Common myeloid progenitor, CD34-positive (primary cell): ENCODE measurements around the gene COL23A1.

Experiments
- CTCF ChIA-PET: fragments of 350-600 bp; sonication (Branson Sonifier 250); formaldehyde crosslinking; loops from one replicate; lab custom pipeline; 2021; ENCODE audit warnings: antibody characterized with exemption; lab: Charles Lee
- POLR2A ChIA-PET: fragments of 350-600 bp; sonication (Branson Sonifier 250); formaldehyde crosslinking; loops from one replicate; lab custom pipeline; 2021; ENCODE audit warnings: antibody characterized with exemption; lab: Charles Lee
- DNase-seq, 3 donors: peaks; one replicate each; pipeline versions ENCODE4 v3.0.0 to v3.0.0-alpha.2; 2013
- H3K27ac ChIP-seq, 2 experiments: 1 replicate in 1 of 2; 2 replicates in 1 of 2; pipeline ENCODE4 v1.7.0; 2013; ENCODE audit warnings: inconsistent platforms in 2 of 2, low read length in 2 of 2, mild to moderate bottlenecking in 2 of 2, low read depth in 1 of 2, moderate library complexity in 1 of 2; ENCODE audit not compliant: severe bottlenecking in 2 of 2, insufficient read depth in 1 of 2, poor library complexity in 1 of 2
- H3K27me3 ChIP-seq, 5 experiments: replicated peaks in 2 of 5; 1 replicate in 3 of 5; 2 replicates in 2 of 5; pipeline versions ENCODE4 v1.6.1 to v1.7.0; 2013; ENCODE audit warnings: low read length in 4 of 5, mild to moderate bottlenecking in 2 of 5, moderate library complexity in 2 of 5, inconsistent platforms in 1 of 5; ENCODE audit not compliant: insufficient read depth in 5 of 5, control insufficient read depth in 4 of 5
- H3K36me3 ChIP-seq, 4 experiments: 1 replicate in 2 of 4; 2 replicates in 2 of 4; pipeline versions ENCODE4 v1.6.1 to v1.7.0; 2013; ENCODE audit warnings: low read length in 3 of 4, control low read depth in 1 of 4, mild to moderate bottlenecking in 1 of 4; ENCODE audit not compliant: control insufficient read depth in 4 of 4, insufficient read depth in 4 of 4
- H3K4me1 ChIP-seq, 4 experiments: 1 replicate in 3 of 4; 2 replicates in 1 of 4; pipeline versions ENCODE4 v1.6.1 to v1.7.1; 2013; ENCODE audit warnings: low read length in 3 of 4, mild to moderate bottlenecking in 3 of 4, control low read depth in 1 of 4, inconsistent platforms in 1 of 4, moderate library complexity in 1 of 4; ENCODE audit not compliant: control insufficient read depth in 4 of 4, insufficient read depth in 4 of 4; ENCODE audit errors: control extremely low read depth in 1 of 4
- H3K4me3 ChIP-seq, 7 experiments: 1 replicate in 4 of 7; 2 replicates in 3 of 7; pipeline versions ENCODE4 v1.5.1 to v1.7.0; 2013; ENCODE audit warnings: mild to moderate bottlenecking in 7 of 7, low read length in 6 of 7, moderate library complexity in 6 of 7, inconsistent platforms in 2 of 7, low read depth in 2 of 7, control low read depth in 1 of 7; ENCODE audit not compliant: insufficient read depth in 4 of 7, control insufficient read depth in 1 of 7; ENCODE audit errors: extremely low read depth in 1 of 7
- H3K9me3 ChIP-seq, 5 experiments: 1 replicate in 4 of 5; 2 replicates in 1 of 5; pipeline versions ENCODE4 v1.6.1 to v1.7.1; 2013; ENCODE audit warnings: low read length in 4 of 5, mild to moderate bottlenecking in 2 of 5, inconsistent platforms in 1 of 5, low read depth in 1 of 5, moderate library complexity in 1 of 5; ENCODE audit not compliant: control insufficient read depth in 4 of 5, insufficient read depth in 2 of 5; ENCODE audit errors: control extremely low read depth in 1 of 5
- WGBS: methylation state at CpG from one replicate; pipeline ENCODE4 v1.1.5; 2013; ENCODE audit not compliant: insufficient coverage; 5-methylcytosine and 5-hydroxymethylcytosine counted together

COL23A1 gene

GRCh38 chr5:178612299-178612698 lies 22.1 kb upstream of the COL23A1 start:
- Histone ChIP-seq H3K9me3 (no peaks in the 10 kb centered on the region), H3K4me1 (no peaks in the 10 kb centered on the region), H3K27me3 (no peaks in the 10 kb centered on the region), H3K4me3 (no peak overlapping the region), H3K36me3 (peaks cover 36 to 92% (median 59%) of the 10 kb centered on the region in 4 experiments), H3K27ac (no peak overlapping the region)
- DNase-seq, result no peak
- POLR2A ChIA-PET, result no interaction called here
- WGBS, result 93% methylated on average over 5 of the region's 7 CpGs
- CTCF ChIA-PET, result interaction anchor here (0.6 to 2.4 kb wide), 3 partner anchors 11 to 335 kb away, joined by 3 to 11 read pairs (median 7); no protein-coding TSS in a partner anchor

- Histone ChIP-seq H3K4me1 (no peaks in the 10 kb centered on the region), H3K36me3 (peaks cover 22 to 90% (median 56%) of the 10 kb centered on the region in 4 experiments), H3K9me3 (no peaks in the 10 kb centered on the region), H3K27ac (no peak overlapping the region), H3K27me3 (no peaks in the 10 kb centered on the region), H3K4me3 (no peak overlapping the region)
- ChIA-PET CTCF (interaction anchor here (1.1 to 1.3 kb wide), 2 partner anchors 8 to 12 kb away, joined by 4 to 5 read pairs; no protein-coding TSS in a partner anchor), POLR2A (no interaction called here)
- WGBS, result 100% methylated on average over 2 of the region's 3 CpGs
- no peak for DNase-seq
Observed at GRCh38 chr5:178606269-178606668, 16.1 kb upstream of the COL23A1 start.

- CTCF ChIA-PET, result interaction anchor here (1.1 to 1.3 kb wide), 2 partner anchors 8 to 13 kb away, joined by 4 to 5 read pairs; no protein-coding TSS in a partner anchor
- peaks cover 22 to 87% (median 56%) of the 10 kb centered on the region in 4 experiments for H3K36me3 ChIP-seq
Observed at GRCh38 chr5:178605788-178606187, 15.6 kb upstream of the COL23A1 start.

GRCh38 chr5:178602752-178603151 lies 12.6 kb upstream of the COL23A1 start:
- POLR2A ChIA-PET, result no interaction called here
- no peak overlapping the region for H3K4me3 ChIP-seq
- H3K9me3 ChIP-seq, result peaks cover 0 to 3% (median 0%) of the 10 kb centered on the region in 5 experiments
- no peaks in the 10 kb centered on the region for H3K27me3 ChIP-seq
- CTCF ChIA-PET, result no interaction called here
- WGBS, result no CpG with 5 or more reads among the region's 2 CpGs
- DNase-seq, result no peak
- no peaks in the 10 kb centered on the region for H3K4me1 ChIP-seq
- no peak overlapping the region for H3K27ac ChIP-seq
- H3K36me3 ChIP-seq, result peaks cover 19 to 70% (median 47%) of the 10 kb centered on the region in 4 experiments

More at GRCh38 chr5:178605788-178606187, 15.6 kb upstream of the COL23A1 start:
- Histone ChIP-seq H3K4me1 (no peaks in the 10 kb centered on the region), H3K9me3 (no peaks in the 10 kb centered on the region), H3K27ac (no peak overlapping the region), H3K4me3 (no peak overlapping the region), H3K27me3 (no peaks in the 10 kb centered on the region)
- POLR2A ChIA-PET, result no interaction called here
- DNase-seq, result no peak
- 92% methylated on average over 2 of the region's 3 CpGs for WGBS

GRCh38 chr5:178595750-178596149 lies 5.6 kb upstream of the COL23A1 start:
- H3K27ac ChIP-seq, result no peak overlapping the region
- no peak for DNase-seq
- CTCF ChIA-PET, result no interaction called here
- H3K27me3 ChIP-seq, result peaks cover 0 to 19% (median 7%) of the 10 kb centered on the region in 5 experiments
- no CpG with 5 or more reads among the region's 2 CpGs for WGBS
- peaks cover 0 to 3% (median 2%) of the 10 kb centered on the region in 4 experiments for H3K4me1 ChIP-seq
- peaks cover under 1 to 9% (median 5%) of the 10 kb centered on the region in 4 experiments for H3K36me3 ChIP-seq
- H3K9me3 ChIP-seq, result peaks cover 5 to 21% (median 12%) of the 10 kb centered on the region in 5 experiments
- POLR2A ChIA-PET, result no interaction called here
- H3K4me3 ChIP-seq, result no peak overlapping the region

- Histone ChIP-seq H3K36me3 (peaks cover 0 to 6% (median 4%) of the 10 kb centered on the region in 4 experiments), H3K4me3 (no peak overlapping the region), H3K9me3 (peaks cover 5 to 21% (median 12%) of the 10 kb centered on the region in 5 experiments), H3K27ac (no peak overlapping the region), H3K4me1 (peaks cover 0 to 9% (median 7%) of the 10 kb centered on the region in 4 experiments), H3K27me3 (peaks cover 0 to 21% (median 7%) of the 10 kb centered on the region in 5 experiments)
- CTCF ChIA-PET, result no interaction called here
- POLR2A ChIA-PET, result no interaction called here
- peak in 2 of 3 donors; percentile 30 to 52 for DNase-seq
Observed at GRCh38 chr5:178595150-178595549, 5.0 kb upstream of the COL23A1 start.

- peaks cover 12 to 56% (median 19%) of the 10 kb centered on the region in 5 experiments for H3K27me3 ChIP-seq
Observed at GRCh38 chr5:178590924-178591423, 781 bp upstream of the COL23A1 start.

More at GRCh38 chr5:178590924-178591423, 781 bp upstream of the COL23A1 start:
- H3K4me3 ChIP-seq, result peak overlapping the region in 3 of 7 experiments; percentile 58 to 66 (median 61)
- ChIA-PET CTCF (interaction anchor here (0.6 to 7.0 kb wide), 10 partner anchors 10 to 350 kb away, joined by 3 to 73 read pairs (median 4); no protein-coding TSS in a partner anchor), POLR2A (interaction anchor here (1.6 kb wide), 1 partner anchor 356 kb away, joined by 3 read pairs; no protein-coding TSS in a partner anchor)
- H3K4me1 ChIP-seq, result peaks cover 0 to 23% (median 18%) of the 10 kb centered on the region in 4 experiments
- no peak overlapping the region for H3K27ac ChIP-seq
- WGBS, result 35% methylated on average over 6 of the region's 9 CpGs
- no peak for DNase-seq
- no peaks in the 10 kb centered on the region for H3K36me3 ChIP-seq
- peaks cover 2 to 17% (median 7%) of the 10 kb centered on the region in 5 experiments for H3K9me3 ChIP-seq
